Muscle layer of duodenum (tissue), 2 donors: ENCODE results near the gene CDON.

Experiments
- H3K27ac ChIP-seq: one replicate; pipeline ENCODE4 v1.7.0; 2013; ENCODE audit warnings: mild to moderate bottlenecking, low read length
- H3K27me3 ChIP-seq: one replicate; pipeline ENCODE4 v1.7.0; 2013; ENCODE audit warnings: low read depth, mild to moderate bottlenecking, control low read depth, low read length
- H3K36me3 ChIP-seq, 2 donors: one replicate each; pipeline ENCODE4 v1.7.0; 2013; ENCODE audit warnings: low read length in 2 of 2, control low read depth in 1 of 2, mild to moderate bottlenecking in 1 of 2; ENCODE audit not compliant: insufficient read depth in 2 of 2, control insufficient read depth in 1 of 2
- H3K4me1 ChIP-seq, 2 donors: one replicate each; pipeline ENCODE4 v1.7.0; 2013; ENCODE audit warnings: low read length in 2 of 2, mild to moderate bottlenecking in 2 of 2, control low read depth in 1 of 2, moderate library complexity in 1 of 2; ENCODE audit not compliant: insufficient read depth in 2 of 2, control insufficient read depth in 1 of 2
- H3K4me3 ChIP-seq, 2 donors: one replicate each; pipeline ENCODE4 v1.7.0; 2013; ENCODE audit warnings: low read length in 2 of 2, low read depth in 1 of 2, mild to moderate bottlenecking in 1 of 2
- H3K9me3 ChIP-seq, 2 donors: one replicate each; pipeline ENCODE4 v1.7.0; 2013; ENCODE audit warnings: low read length in 2 of 2, control low read depth in 1 of 2, mild to moderate bottlenecking in 1 of 2; ENCODE audit not compliant: control insufficient read depth in 1 of 2
- donor health status: healthy.

The CDON gene

GRCh38 chr11:125929445-125930075, 133.1 kb downstream of the CDON start:
- H3K27me3 ChIP-seq: no peaks in the 10 kb centered on the region
- H3K27ac ChIP-seq: no peak overlapping the region
- no peak overlapping the region for H3K4me3 ChIP-seq
- H3K9me3 ChIP-seq: no peaks in the 10 kb centered on the region
- H3K4me1 ChIP-seq: peaks cover 3 to 20% of the 10 kb centered on the region in 2 donors
- no peaks in the 10 kb centered on the region for H3K36me3 ChIP-seq

GRCh38 chr11:125926682-125927081, 136.0 kb downstream of the CDON start:
- H3K4me3 ChIP-seq: no peak overlapping the region
- H3K4me1 ChIP-seq: peaks cover 3 to 19% of the 10 kb centered on the region in 2 donors

GRCh38 chr11:125925804-125926203, 136.9 kb downstream of the CDON start:
- Histone ChIP-seq H3K4me3 (no peak overlapping the region), H3K36me3 (no peaks in the 10 kb centered on the region), H3K9me3 (no peaks in the 10 kb centered on the region), H3K4me1 (peaks cover 3 to 12% of the 10 kb centered on the region in 2 donors), H3K27me3 (no peaks in the 10 kb centered on the region), H3K27ac (no peak overlapping the region)

More at GRCh38 chr11:125926682-125927081, 136.0 kb downstream of the CDON start:
- no peaks in the 10 kb centered on the region for H3K9me3 ChIP-seq
- no peak overlapping the region for H3K27ac ChIP-seq
- H3K27me3 ChIP-seq: no peaks in the 10 kb centered on the region
- H3K36me3 ChIP-seq: no peaks in the 10 kb centered on the region

GRCh38 chr11:125925247-125925740, 137.4 kb downstream of the CDON start:
- Histone ChIP-seq H3K27me3 (no peaks in the 10 kb centered on the region), H3K4me3 (no peak overlapping the region), H3K36me3 (no peaks in the 10 kb centered on the region), H3K9me3 (no peaks in the 10 kb centered on the region), H3K27ac (no peak overlapping the region), H3K4me1 (peaks cover 3 to 12% of the 10 kb centered on the region in 2 donors)

GRCh38 chr11:125924384-125925007, 138.2 kb downstream of the CDON start:
- no peak overlapping the region for H3K4me3 ChIP-seq
- H3K4me1 ChIP-seq: peaks cover 3 to 12% of the 10 kb centered on the region in 2 donors
- no peaks in the 10 kb centered on the region for H3K9me3 ChIP-seq
- H3K27ac ChIP-seq: no peak overlapping the region
- no peaks in the 10 kb centered on the region for H3K36me3 ChIP-seq
- H3K27me3 ChIP-seq: no peaks in the 10 kb centered on the region

- Histone ChIP-seq H3K9me3 (no peaks in the 10 kb centered on the region), H3K4me3 (no peak overlapping the region), H3K4me1 (peaks cover 3 to 12% of the 10 kb centered on the region in 2 donors), H3K36me3 (no peaks in the 10 kb centered on the region), H3K27ac (no peak overlapping the region), H3K27me3 (no peaks in the 10 kb centered on the region)
Observed at GRCh38 chr11:125923633-125924032, 139.0 kb downstream of the CDON start.

- Histone ChIP-seq H3K36me3 (no peaks in the 10 kb centered on the region), H3K9me3 (no peaks in the 10 kb centered on the region), H3K27ac (no peak overlapping the region), H3K27me3 (no peaks in the 10 kb centered on the region), H3K4me1 (peaks cover 3 to 12% of the 10 kb centered on the region in 2 donors), H3K4me3 (no peak overlapping the region)
Observed at GRCh38 chr11:125923012-125923579, 139.6 kb downstream of the CDON start.

- H3K4me3 ChIP-seq: no peak overlapping the region
- no peaks in the 10 kb centered on the region for H3K9me3 ChIP-seq
- peaks cover 3 to 12% of the 10 kb centered on the region in 2 donors for H3K4me1 ChIP-seq
- H3K36me3 ChIP-seq: no peaks in the 10 kb centered on the region
- no peaks in the 10 kb centered on the region for H3K27me3 ChIP-seq
- H3K27ac ChIP-seq: no peak overlapping the region
Observed at GRCh38 chr11:125922156-125922555, 140.5 kb downstream of the CDON start.

GRCh38 chr11:125921042-125921441, 141.6 kb downstream of the CDON start:
- Histone ChIP-seq H3K4me3 (no peak overlapping the region), H3K27ac (no peak overlapping the region), H3K27me3 (no peaks in the 10 kb centered on the region), H3K36me3 (no peaks in the 10 kb centered on the region), H3K9me3 (no peaks in the 10 kb centered on the region), H3K4me1 (peaks cover 3 to 10% of the 10 kb centered on the region in 2 donors)

GRCh38 chr11:125918140-125918840, 144.4 kb downstream of the CDON start:
- no peak overlapping the region for H3K27ac ChIP-seq
- H3K27me3 ChIP-seq: no peaks in the 10 kb centered on the region
- no peaks in the 10 kb centered on the region for H3K9me3 ChIP-seq
- no peak overlapping the region for H3K4me3 ChIP-seq
- no peaks in the 10 kb centered on the region for H3K4me1 ChIP-seq
- H3K36me3 ChIP-seq: no peaks in the 10 kb centered on the region

- H3K9me3 ChIP-seq: no peaks in the 10 kb centered on the region
- no peaks in the 10 kb centered on the region for H3K4me1 ChIP-seq
- no peaks in the 10 kb centered on the region for H3K36me3 ChIP-seq
- H3K4me3 ChIP-seq: no peak overlapping the region
- no peaks in the 10 kb centered on the region for H3K27me3 ChIP-seq
- H3K27ac ChIP-seq: no peak overlapping the region
Observed at GRCh38 chr11:125916683-125917347, 145.9 kb downstream of the CDON start.
